ENCODE measurements around the gene C5AR2. TPM values are rescaled to one million over a fixed set of nuclear protein-coding genes. Genes with fewer than 3 reads are reported as not detected.

The C5AR2 gene
- total RNA-seq, 1 experiment from 2014 or later: 2.4 TPM

DNA sequence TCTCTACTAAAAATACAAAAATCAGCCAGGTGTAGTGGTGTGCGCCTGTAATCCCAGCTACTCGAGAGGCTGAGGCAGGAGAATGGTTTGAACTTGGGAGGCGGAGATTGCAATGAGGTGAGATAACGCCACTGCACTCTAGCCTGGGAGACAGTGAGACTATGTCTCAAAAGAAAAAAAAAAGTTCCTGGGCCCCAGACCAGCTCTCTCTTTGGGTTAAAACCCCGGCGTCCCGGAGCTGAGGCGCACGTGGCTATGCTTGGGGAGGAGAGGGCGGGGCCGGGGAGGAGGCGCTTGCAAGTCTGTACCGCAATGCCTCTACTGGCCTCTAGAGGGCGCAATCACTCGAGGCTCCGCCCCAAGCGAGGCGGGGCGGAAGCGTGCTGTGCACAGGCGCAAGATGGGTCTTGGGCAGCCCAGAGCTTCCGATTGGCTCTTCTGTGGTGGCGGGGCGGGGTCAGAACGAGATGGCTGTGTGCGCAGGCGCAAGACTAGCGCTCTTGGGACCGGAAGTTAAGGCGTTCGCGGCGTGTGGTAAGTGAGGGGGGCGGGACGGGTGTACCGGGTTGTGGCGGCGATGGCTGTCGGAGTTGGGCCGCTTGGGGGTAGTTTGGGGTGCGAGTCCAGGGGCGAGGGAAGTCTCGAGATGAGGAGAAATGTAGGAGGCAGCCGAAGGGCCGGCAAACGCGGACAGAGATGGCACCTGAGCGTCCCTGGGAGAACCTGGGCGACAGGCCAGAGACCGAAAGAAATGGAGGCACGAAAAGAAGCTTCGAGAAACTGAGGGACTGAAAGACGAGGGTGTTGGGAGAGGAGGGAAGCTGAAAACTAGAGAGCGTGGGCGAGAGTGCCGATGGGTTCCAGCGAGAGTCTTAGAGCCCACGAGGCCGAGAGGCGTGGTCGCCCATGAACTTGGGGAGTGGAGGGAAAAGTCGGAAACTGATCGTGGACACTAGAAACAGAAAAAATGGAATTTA lies 17.1 kb downstream of the C5AR2 start, which contains the start of gene DHX34:
Gene DHX34, plus strand, starts transcription at position 497 of the 977 bp plus-strand sequence. CDS start 3,716 bp downstream, outside the sequence.
- no TSS peak for BruUV-seq (replicated peaks)
- POLR2A ChIA-PET: interaction anchor here (0.6 to 2.7 kb wide), 41 partner anchors 9 to 442 kb away, joined by 3 to 24 read pairs (median 4); partner anchors contain the start of genes C5AR2, CCDC9, INAFM1 and KPTN
- DNase-seq (ENCODE audit: unreplicated experiment): peak; percentile 99
- intact Hi-C loops (cut with micrococcal nuclease): loop anchor here (5.0 kb wide), 1 partner anchor 42 kb away; the partner anchor contains the start of gene C5AR1
- TF ChIP-seq, protein P1, sequence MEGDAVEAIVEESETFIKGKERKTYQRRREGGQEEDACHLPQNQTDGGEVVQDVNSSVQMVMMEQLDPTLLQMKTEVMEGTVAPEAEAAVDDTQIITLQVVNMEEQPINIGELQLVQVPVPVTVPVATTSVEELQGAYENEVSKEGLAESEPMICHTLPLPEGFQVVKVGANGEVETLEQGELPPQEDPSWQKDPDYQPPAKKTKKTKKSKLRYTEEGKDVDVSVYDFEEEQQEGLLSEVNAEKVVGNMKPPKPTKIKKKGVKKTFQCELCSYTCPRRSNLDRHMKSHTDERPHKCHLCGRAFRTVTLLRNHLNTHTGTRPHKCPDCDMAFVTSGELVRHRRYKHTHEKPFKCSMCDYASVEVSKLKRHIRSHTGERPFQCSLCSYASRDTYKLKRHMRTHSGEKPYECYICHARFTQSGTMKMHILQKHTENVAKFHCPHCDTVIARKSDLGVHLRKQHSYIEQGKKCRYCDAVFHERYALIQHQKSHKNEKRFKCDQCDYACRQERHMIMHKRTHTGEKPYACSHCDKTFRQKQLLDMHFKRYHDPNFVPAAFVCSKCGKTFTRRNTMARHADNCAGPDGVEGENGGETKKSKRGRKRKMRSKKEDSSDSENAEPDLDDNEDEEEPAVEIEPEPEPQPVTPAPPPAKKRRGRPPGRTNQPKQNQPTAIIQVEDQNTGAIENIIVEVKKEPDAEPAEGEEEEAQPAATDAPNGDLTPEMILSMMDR (IDR thresholded peaks at IDR 0.05; ENCODE audit: unreplicated experiment): peak; percentile 97
- Mint-ChIP-seq H3K4me1 (ENCODE audit: insufficient read depth, unreplicated experiment) (peaks cover 18% of the 10 kb centered on the region), H3K4me3 (ENCODE audit: unreplicated experiment) (peak within 1 kb of the TSS; percentile 94), H3K36me3 (ENCODE audit: insufficient read depth, unreplicated experiment) (peaks cover 32% of the 10 kb centered on the region), H3K27me3 (ENCODE audit: insufficient read depth, unreplicated experiment) (no peaks in the 10 kb centered on the region), H3K27ac (ENCODE audit: low read depth, unreplicated experiment) (peak within 1 kb of the TSS; percentile 91), H3K9me3 (ENCODE audit: unreplicated experiment) (no peaks in the 10 kb centered on the region)
- CTCF ChIA-PET: interaction anchor here (0.6 to 2.8 kb wide), 38 partner anchors 8 to 1707 kb away, joined by 3 to 24 read pairs (median 5); partner anchors contain the start of genes C5AR2 and INAFM1

DNA sequence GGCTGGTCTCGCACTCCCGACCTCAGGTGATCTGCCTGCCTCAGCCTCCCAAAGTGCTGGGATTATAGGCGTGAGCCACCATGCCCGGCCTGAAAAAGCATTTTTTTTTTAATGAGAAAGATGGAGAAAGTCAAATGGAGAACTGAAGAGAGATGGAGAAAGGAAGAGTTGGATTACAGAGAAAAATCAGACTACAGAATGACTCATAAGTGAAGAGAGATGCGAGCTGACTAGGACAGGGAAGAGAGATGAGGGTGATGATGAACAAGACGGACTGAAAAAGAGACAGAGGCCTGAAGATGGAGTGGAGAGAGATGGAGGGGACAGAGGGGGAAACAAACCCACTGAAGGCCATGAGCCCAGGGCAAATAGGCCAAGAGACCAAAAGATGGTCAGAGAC lies 18.7 kb downstream of the C5AR2 start:
- no peak for DNase-seq (ENCODE audit: unreplicated experiment)
- TF ChIP-seq, protein P1 (IDR thresholded peaks at IDR 0.05; ENCODE audit: unreplicated experiment): no peak
- POLR2A ChIA-PET: interaction anchor here (1.3 to 2.7 kb wide), 4 partner anchors 11 to 35 kb away, joined by 3 to 24 read pairs (median 16); no protein-coding TSS in a partner anchor
- H3K36me3 Mint-ChIP-seq (ENCODE audit: insufficient read depth, unreplicated experiment): peaks cover 47% of the 10 kb centered on the region
- CTCF ChIA-PET: interaction anchor here (0.6 to 2.8 kb wide), 5 partner anchors 21 to 122 kb away, joined by 3 to 24 read pairs (median 7); no protein-coding TSS in a partner anchor
- no TSS peak for BruUV-seq (replicated peaks)
- intact Hi-C loops (cut with micrococcal nuclease): no loop called here
- H3K27ac Mint-ChIP-seq (ENCODE audit: low read depth, unreplicated experiment): no peak overlapping the region
- H3K4me1 Mint-ChIP-seq (ENCODE audit: insufficient read depth, unreplicated experiment): peaks cover 18% of the 10 kb centered on the region
- no peaks in the 10 kb centered on the region for H3K27me3 Mint-ChIP-seq (ENCODE audit: insufficient read depth, unreplicated experiment)
- peak overlapping the region; percentile 19 for H3K4me3 Mint-ChIP-seq (ENCODE audit: unreplicated experiment)
- no peaks in the 10 kb centered on the region for H3K9me3 Mint-ChIP-seq (ENCODE audit: unreplicated experiment)

DNA sequence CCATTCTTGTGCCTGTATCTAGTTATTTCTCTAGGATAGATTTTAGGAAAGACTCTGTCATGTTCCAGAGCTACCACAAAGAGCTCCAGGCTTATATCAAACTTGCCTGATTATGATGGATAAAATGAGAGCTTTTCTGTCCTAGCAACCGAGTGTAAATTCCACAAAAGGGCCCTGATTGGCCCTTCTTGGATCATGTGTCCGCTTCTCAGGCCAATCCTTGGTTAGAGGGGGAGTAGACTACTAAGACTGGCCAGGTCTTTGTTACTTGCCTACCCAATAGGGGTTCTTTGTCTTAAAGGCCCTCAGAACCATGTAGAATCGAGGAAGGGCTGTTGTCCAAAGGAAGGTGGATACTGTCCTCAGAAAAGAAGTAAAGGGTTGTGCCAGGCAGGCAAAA lies 19.6 kb downstream of the C5AR2 start:
- Mint-ChIP-seq H3K27ac (ENCODE audit: low read depth, unreplicated experiment) (peak overlapping the region; percentile 54), H3K27me3 (ENCODE audit: insufficient read depth, unreplicated experiment) (no peaks in the 10 kb centered on the region), H3K4me1 (ENCODE audit: insufficient read depth, unreplicated experiment) (peaks cover 18% of the 10 kb centered on the region), H3K36me3 (ENCODE audit: insufficient read depth, unreplicated experiment) (peaks cover 54% of the 10 kb centered on the region), H3K9me3 (ENCODE audit: unreplicated experiment) (no peaks in the 10 kb centered on the region), H3K4me3 (ENCODE audit: unreplicated experiment) (no peak overlapping the region)
- DNase-seq (ENCODE audit: unreplicated experiment): peak; percentile 58
- TF ChIP-seq, protein P1 (IDR thresholded peaks at IDR 0.05; ENCODE audit: unreplicated experiment): no peak
- intact Hi-C loops (cut with micrococcal nuclease): no loop called here
- POLR2A ChIA-PET: no interaction called here
- CTCF ChIA-PET: interaction anchor here (0.6 to 2.2 kb wide), 2 partner anchors 40 to 55 kb away, joined by 3 to 7 read pairs; no protein-coding TSS in a partner anchor
- no TSS peak for BruUV-seq (replicated peaks)

DNA sequence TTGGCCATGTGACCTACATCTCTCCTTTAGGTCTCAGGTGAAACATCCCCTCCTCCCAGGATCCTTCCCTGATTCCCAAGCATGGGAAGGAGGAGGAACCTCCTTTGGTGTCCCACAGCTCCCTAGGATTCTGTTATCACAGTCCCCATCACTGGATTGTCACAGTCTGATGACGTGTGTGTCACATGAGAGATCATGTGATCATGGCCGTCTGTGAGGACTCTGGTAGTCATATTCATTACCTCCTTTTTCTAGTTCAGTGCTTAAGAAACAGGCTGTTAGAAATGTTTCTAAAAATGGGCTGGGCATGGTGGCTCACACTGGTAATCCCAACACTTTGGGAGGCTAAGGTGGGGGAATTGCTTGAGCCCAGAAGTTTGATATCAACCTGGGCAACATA lies 20.1 kb downstream of the C5AR2 start:
- POLR2A ChIA-PET: no interaction called here
- peaks cover 59% of the 10 kb centered on the region for H3K36me3 Mint-ChIP-seq (ENCODE audit: insufficient read depth, unreplicated experiment)
- BruUV-seq (replicated peaks): no TSS peak
- no peak overlapping the region for H3K4me3 Mint-ChIP-seq (ENCODE audit: unreplicated experiment)
- H3K27me3 Mint-ChIP-seq (ENCODE audit: insufficient read depth, unreplicated experiment): no peaks in the 10 kb centered on the region
- peaks cover 18% of the 10 kb centered on the region for H3K4me1 Mint-ChIP-seq (ENCODE audit: insufficient read depth, unreplicated experiment)
- H3K27ac Mint-ChIP-seq (ENCODE audit: low read depth, unreplicated experiment): peak overlapping the region; percentile 54
- intact Hi-C loops (cut with micrococcal nuclease): no loop called here
- TF ChIP-seq, protein P1 (IDR thresholded peaks at IDR 0.05; ENCODE audit: unreplicated experiment): no peak
- CTCF ChIA-PET: interaction anchor here (0.6 to 2.2 kb wide), 2 partner anchors 39 to 63 kb away, joined by 3 to 7 read pairs; no protein-coding TSS in a partner anchor
- no peak for DNase-seq (ENCODE audit: unreplicated experiment)
- H3K9me3 Mint-ChIP-seq (ENCODE audit: unreplicated experiment): no peaks in the 10 kb centered on the region

Measured in MCF 10A (cell line).